Tibial nerve (tissue), 4 donors: Measurements from ENCODE around the gene MRPL34. TPM values are rescaled to one million over a fixed set of nuclear protein-coding genes. Genes with fewer than 3 reads are reported as not detected.

ENCODE experiments used
- DNase-seq, 2 donors: peaks; one replicate each; pipeline ENCODE4 v3.0.0-alpha.2; 2019; ENCODE audit warnings: low spot score in 2 of 2
- H3K27ac ChIP-seq, 4 donors: fragments of 200-600 bp; sonication (generic) in 3 of 4; one replicate each; pipeline ENCODE4 v1.5.1; 2017 to 2019; ENCODE audit warnings: mild to moderate bottlenecking in 1 of 4
- H3K27me3 ChIP-seq, 2 donors: fragments of 200-600 bp; sonication (generic) in 1 of 2; one replicate each; pipeline versions ENCODE4 v1.5.1 to v1.6.0; 2017 to 2019
- H3K36me3 ChIP-seq, 3 donors: fragments of 200-600 bp; sonication (generic); one replicate each; pipeline ENCODE4 v1.5.1; 2018 to 2019
- H3K4me1 ChIP-seq, 4 donors: fragments of 200-600 bp; sonication (generic) in 3 of 4; one replicate each; pipeline ENCODE4 v1.5.1; 2017 to 2019
- H3K4me3 ChIP-seq, 4 donors: fragments of 200-600 bp; sonication (generic) in 3 of 4; one replicate each; pipeline ENCODE4 v1.5.1; 2017 to 2019; ENCODE audit warnings: mild to moderate bottlenecking in 1 of 4, moderate library complexity in 1 of 4
- H3K9me3 ChIP-seq, 4 donors: fragments of 200-600 bp; sonication (generic) in 3 of 4; one replicate each; pipeline ENCODE4 v1.5.1; 2017 to 2019
- CTCF ChIP-seq, 5 experiments: fragments of 200-600 bp in 3 of 5; fragments of 450-650 bp in 2 of 5; sonication (generic) in 3 of 5; IDR thresholded peaks; one replicate each; pipeline ENCODE4 v1.5.1; 2016 to 2019; ENCODE audit warnings: antibody characterized with exemption in 5 of 5, mild to moderate bottlenecking in 3 of 5, moderate library complexity in 2 of 5
- EP300 ChIP-seq, 2 donors: sonication (generic); formaldehyde crosslinking; IDR thresholded peaks; one replicate each; pipeline ENCODE4 v1.6.1; 2017; ENCODE audit warnings: antibody characterized with exemption in 2 of 2, mild to moderate bottlenecking in 1 of 2
- POLR2A ChIP-seq, 2 donors: fragments of 450-650 bp; IDR thresholded peaks; one replicate each; pipeline ENCODE4 v1.6.1; 2017; ENCODE audit warnings: antibody characterized with exemption in 2 of 2, mild to moderate bottlenecking in 2 of 2, moderate library complexity in 2 of 2
- WGBS, 2 donors: methylation state at CpG; one replicate each; pipeline ENCODE4 v1.1.5; 2018; 5-methylcytosine and 5-hydroxymethylcytosine counted together
- total RNA-seq, 4 donors: library from RNA; depleted of rRNA; stranded (reverse); fragments of >200 nt; gene quantifications; one replicate each; pipeline ENCODE4 v1.1.0, GENCODE V29; 2016

MRPL34 gene
- total RNA-seq, 4 donors from 2014 or later: 143 to 187 (median 175) TPM

DNA sequence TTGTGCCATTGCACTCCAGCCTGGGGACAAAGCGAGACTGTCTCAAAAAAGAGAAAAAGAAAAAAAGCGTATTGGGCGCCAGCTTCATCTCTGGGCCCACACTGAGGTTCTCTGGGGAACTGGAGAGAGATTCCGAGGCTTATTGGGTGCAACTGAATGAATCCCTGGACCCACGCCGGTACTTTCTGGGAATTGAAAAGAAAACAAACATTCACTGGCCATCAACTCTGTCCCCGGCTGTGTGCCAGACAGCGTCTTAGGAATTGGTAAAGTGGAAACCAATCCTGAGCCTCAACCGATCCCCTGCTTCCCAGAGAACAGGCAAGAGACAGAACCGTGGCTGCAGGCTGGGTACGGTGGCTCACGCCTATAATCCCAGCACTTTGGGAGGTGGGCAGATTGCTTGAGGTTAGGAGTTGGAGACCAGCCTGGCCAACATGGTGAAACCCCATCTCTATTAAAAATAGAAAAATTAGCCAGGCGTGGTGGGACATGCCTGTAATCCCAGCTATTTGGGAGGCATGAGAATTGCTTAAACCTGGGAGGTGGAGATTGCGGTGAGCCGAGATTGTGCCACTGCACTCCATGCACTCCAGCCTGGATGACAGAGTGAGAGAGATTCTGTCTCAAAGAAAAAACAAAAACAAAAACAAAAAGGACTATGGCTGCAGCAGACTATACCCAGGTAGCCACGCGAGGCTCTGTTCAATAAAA is 20.4 kb downstream of the MRPL34 start:
- Histone ChIP-seq H3K27ac (peak overlapping the region in 2 of 4 donors; percentile 18 to 23), H3K27me3 (no peaks in the 10 kb centered on the region), H3K4me1 (peaks cover 0 to 70% (median 25%) of the 10 kb centered on the region in 4 donors), H3K36me3 (peaks cover 0 to 74% (median 0%) of the 10 kb centered on the region in 3 donors), H3K9me3 (no peaks in the 10 kb centered on the region), H3K4me3 (no peak overlapping the region)
- DNase-seq: peak; percentile 69 to 71
- WGBS, 2 donors: 54 to 62% methylated on average over 17 of the region's 17 CpGs
- TF ChIP-seq POLR2A (IDR thresholded peaks at IDR 0.05): no peak
- TF ChIP-seq EP300 (IDR thresholded peaks at IDR 0.05): peak in 1 of 2 donors; percentile 29

- Histone ChIP-seq H3K27me3 (no peaks in the 10 kb centered on the region), H3K36me3 (peaks cover 0 to 72% (median 0%) of the 10 kb centered on the region in 3 donors), H3K27ac (peak overlapping the region in 1 of 4 donors; percentile 23), H3K4me3 (no peak overlapping the region), H3K4me1 (peaks cover 0 to 70% (median 25%) of the 10 kb centered on the region in 4 donors), H3K9me3 (no peaks in the 10 kb centered on the region)
- no peak for DNase-seq
- WGBS, 2 donors: 79 to 80% methylated on average over 11 of the region's 11 CpGs
- no peak for TF ChIP-seq POLR2A (IDR thresholded peaks at IDR 0.05)
- no peak for TF ChIP-seq EP300 (IDR thresholded peaks at IDR 0.05)
- no peak for TF ChIP-seq CTCF (IDR thresholded peaks at IDR 0.05)
Observed at GRCh38 chr19:17326595-17326966, 20.9 kb downstream of the MRPL34 start.

- no peaks in the 10 kb centered on the region for H3K27me3 ChIP-seq
- peaks cover 0 to 70% (median 24%) of the 10 kb centered on the region in 4 donors for H3K4me1 ChIP-seq
- WGBS, 2 donors: 90 to 92% methylated on average over 24 to 26 of the region's 27 CpGs
- TF ChIP-seq POLR2A (IDR thresholded peaks at IDR 0.05): no peak
- no peak for TF ChIP-seq CTCF (IDR thresholded peaks at IDR 0.05)
- TF ChIP-seq EP300 (IDR thresholded peaks at IDR 0.05): no peak
- H3K4me3 ChIP-seq: no peak overlapping the region
- H3K9me3 ChIP-seq: no peaks in the 10 kb centered on the region
- H3K36me3 ChIP-seq: peaks cover 0 to 66% (median 0%) of the 10 kb centered on the region in 3 donors
- no peak overlapping the region for H3K27ac ChIP-seq
- DNase-seq: no peak
Observed at GRCh38 chr19:17327068-17327653, 21.5 kb downstream of the MRPL34 start.

DNA sequence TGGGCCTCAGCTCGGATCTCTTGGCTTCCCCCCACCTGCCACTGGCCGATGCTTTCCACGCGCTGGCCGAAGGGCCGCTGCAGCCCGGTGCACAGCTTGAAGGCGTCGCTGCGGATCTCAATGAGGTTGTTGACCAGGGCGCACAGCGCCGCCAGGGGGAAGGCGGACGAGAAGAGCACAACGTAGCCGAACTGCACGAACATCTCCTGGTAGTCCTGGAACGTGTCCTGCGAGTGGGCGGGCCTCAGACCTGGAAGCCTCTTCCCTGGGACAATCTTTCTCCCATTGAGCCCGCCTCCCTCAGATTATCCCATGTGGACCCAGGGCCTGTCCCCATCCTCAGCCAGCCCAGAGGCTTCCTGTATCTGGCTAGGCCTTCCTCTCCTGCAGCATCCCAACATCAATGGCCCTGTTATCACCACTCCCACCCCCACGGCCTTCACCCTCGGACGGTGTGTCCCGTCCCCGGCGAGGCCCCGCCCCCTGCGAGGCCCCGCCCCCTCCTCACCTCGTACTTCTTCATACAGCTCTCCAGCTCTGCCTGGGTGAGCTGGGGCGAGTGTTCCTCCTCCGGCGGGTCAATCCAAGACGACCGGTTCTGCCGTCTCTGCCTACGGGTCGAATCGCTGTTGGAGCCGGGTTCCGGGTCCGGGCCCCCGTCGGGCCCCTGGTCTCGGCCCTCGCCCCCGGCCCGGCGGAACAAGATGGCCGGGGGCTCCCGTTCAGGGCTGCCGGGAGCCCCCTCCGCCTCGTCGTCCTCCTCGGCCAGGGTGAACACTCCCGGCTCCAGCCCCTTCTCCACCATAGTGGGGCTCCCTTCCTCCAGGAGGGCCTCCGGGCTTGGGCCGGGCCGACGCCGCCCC is 22.2 kb downstream of the MRPL34 start:
- Histone ChIP-seq H3K27me3 (no peaks in the 10 kb centered on the region), H3K4me3 (peak overlapping the region in 2 of 4 donors; percentile 35 to 46), H3K27ac (peak overlapping the region in 3 of 4 donors; percentile 13 to 77 (median 50)), H3K36me3 (peaks cover 0 to 65% (median 0%) of the 10 kb centered on the region in 3 donors), H3K4me1 (peaks cover 0 to 67% (median 19%) of the 10 kb centered on the region in 4 donors), H3K9me3 (no peaks in the 10 kb centered on the region)
- no peak for DNase-seq
- WGBS, 2 donors: 42 to 61% methylated on average over 46 to 50 of the region's 64 CpGs
- TF ChIP-seq EP300 (IDR thresholded peaks at IDR 0.05) (no peak), POLR2A (IDR thresholded peaks at IDR 0.05) (no peak), CTCF (IDR thresholded peaks at IDR 0.05) (no peak)

DNA sequence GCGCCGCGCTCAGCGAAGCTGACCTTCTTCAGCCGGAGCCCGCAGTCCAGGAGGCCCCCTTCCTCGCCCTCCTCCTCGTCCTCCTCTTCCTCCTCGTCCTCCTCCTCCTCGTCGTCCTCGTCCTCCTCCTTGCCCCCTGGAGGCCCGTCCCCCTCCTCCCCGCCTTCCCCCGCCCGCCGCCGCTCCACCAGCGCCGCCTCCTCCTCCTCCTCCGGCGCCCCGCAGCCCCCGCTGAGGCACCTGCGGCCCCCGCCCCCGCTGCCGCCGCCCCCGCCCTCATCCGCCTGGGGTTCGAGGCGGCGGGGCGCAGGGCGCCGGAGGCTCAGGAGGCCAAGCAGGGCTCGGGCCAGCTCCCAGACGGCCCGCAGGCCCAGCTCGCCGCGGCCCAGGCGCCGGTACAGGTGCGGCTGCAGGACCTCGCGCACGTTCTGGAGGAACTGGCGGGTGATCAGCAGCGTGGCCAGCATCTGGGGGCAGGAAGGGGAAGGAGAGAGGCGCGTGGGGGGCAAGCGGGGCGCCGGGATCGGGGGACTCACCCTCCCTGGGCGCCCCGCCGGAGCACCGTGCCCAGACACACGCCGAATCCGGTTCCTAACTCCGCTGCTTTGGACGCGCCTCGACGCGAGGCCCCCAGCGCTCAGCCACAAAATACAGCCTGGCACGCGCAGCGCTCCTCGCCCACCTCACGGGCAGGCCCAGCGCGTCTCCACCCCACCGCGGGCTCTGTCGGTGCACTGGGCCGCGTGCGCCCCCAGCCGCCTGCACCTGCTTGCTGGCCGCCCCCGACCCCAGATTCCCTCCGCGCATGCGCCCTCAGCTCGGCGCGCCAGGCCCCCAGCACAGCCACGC is 23.1 kb downstream of the MRPL34 start:
- Histone ChIP-seq H3K27me3 (no peaks in the 10 kb centered on the region), H3K4me1 (peaks cover 0 to 68% (median 22%) of the 10 kb centered on the region in 4 donors), H3K9me3 (no peaks in the 10 kb centered on the region), H3K4me3 (peak overlapping the region in 2 of 4 donors; percentile 35 to 46), H3K27ac (peak overlapping the region in 2 of 4 donors; percentile 50 to 77), H3K36me3 (peaks cover 0 to 68% (median 0%) of the 10 kb centered on the region in 3 donors)
- TF ChIP-seq POLR2A (IDR thresholded peaks at IDR 0.05) (no peak), CTCF (IDR thresholded peaks at IDR 0.05) (no peak), EP300 (IDR thresholded peaks at IDR 0.05) (no peak)
- DNase-seq: no peak
- 55% methylated on average over 68 to 90 of the region's 94 CpGs for WGBS, 2 donors
